ENCODE results near the gene POC1A. TPM values are rescaled to one million over a fixed set of nuclear protein-coding genes. Genes with fewer than 3 reads are reported as not detected.
"Not testable (repeated sequence)": the region's sequence is repeated elsewhere in the genome, so short reads cannot be mapped to it uniquely, and the experiment has no call there.

Gene POC1A
- total RNA-seq, 2 experiments from 2014 or later, result 21.2 to 23.5 TPM

DNA sequence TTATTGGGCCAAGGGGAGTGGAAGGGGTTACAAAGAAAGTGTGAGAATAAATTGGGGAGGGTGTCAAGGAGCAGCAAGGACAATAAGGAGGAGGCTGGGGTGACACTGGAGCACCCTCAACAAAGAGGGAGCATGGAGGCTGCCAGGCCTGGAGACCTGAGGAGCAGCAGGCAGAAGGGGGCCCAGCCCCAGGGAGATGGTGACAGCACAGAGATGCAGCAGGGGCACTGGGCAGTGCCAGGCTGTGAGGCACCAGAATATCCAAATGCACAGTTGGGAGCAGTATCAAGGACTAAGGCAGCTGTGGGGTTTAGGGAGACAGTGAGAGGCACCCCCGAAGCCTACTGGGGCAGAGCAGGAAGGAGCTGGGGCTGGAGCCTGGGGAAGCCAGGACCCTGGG is 24.3 kb upstream of the POC1A start:
- CTCF ChIA-PET, result no interaction called here
- Mint-ChIP-seq H3K9me3 (no peaks in the 10 kb centered on the region), H3K36me3 (ENCODE audit: low read depth) (no peaks in the 10 kb centered on the region), H3K27ac (no peak overlapping the region), H3K27me3 (no peaks in the 10 kb centered on the region), H3K4me1 (ENCODE audit: low read depth) (no peaks in the 10 kb centered on the region), H3K4me3 (no peak overlapping the region)
- intact Hi-C loops (cut with micrococcal nuclease), result no loop called here
- POLR2A ChIA-PET, result no interaction called here
- TF ChIP-seq, protein P1, sequence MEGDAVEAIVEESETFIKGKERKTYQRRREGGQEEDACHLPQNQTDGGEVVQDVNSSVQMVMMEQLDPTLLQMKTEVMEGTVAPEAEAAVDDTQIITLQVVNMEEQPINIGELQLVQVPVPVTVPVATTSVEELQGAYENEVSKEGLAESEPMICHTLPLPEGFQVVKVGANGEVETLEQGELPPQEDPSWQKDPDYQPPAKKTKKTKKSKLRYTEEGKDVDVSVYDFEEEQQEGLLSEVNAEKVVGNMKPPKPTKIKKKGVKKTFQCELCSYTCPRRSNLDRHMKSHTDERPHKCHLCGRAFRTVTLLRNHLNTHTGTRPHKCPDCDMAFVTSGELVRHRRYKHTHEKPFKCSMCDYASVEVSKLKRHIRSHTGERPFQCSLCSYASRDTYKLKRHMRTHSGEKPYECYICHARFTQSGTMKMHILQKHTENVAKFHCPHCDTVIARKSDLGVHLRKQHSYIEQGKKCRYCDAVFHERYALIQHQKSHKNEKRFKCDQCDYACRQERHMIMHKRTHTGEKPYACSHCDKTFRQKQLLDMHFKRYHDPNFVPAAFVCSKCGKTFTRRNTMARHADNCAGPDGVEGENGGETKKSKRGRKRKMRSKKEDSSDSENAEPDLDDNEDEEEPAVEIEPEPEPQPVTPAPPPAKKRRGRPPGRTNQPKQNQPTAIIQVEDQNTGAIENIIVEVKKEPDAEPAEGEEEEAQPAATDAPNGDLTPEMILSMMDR (IDR thresholded peaks at IDR 0.05), result no peak
- no peak for DNase-seq
- ATAC-seq, result no peak

- intact Hi-C loops (cut with micrococcal nuclease); H3K27ac Mint-ChIP-seq; CTCF ChIA-PET; H3K4me3 Mint-ChIP-seq; H3K9me3 Mint-ChIP-seq; H3K36me3 Mint-ChIP-seq (ENCODE audit: low read depth); ATAC-seq; H3K27me3 Mint-ChIP-seq; DNase-seq; H3K4me1 Mint-ChIP-seq (ENCODE audit: low read depth): not testable (repeated sequence)
- POLR2A ChIA-PET, result interaction anchor here (0.6 kb wide), 1 partner anchor 90 kb away, joined by 3 read pairs; no protein-coding TSS in a partner anchor
Measured at GRCh38 chr3:52178126-52178525, 23.9 kb upstream of the POC1A start.

DNA sequence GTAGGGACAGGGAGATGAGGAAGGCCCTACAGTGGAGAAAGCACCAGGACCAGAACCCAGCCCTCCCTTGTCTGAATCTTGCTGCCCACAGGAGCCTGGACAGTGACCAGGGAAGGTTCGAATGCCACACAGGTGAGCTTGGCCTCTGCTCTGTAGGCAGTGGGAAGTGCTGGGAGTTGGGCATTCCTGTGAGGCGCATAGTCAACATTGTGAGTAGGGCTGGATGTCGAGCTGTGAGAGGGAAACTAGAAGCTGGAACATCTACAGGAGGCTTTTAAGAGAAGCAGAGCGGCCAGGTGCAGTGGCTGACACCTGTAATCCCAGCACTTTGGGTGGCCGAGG is 23.4 kb upstream of the POC1A start:
- intact Hi-C loops (cut with micrococcal nuclease), result no loop called here
- no peak for ATAC-seq
- no peak overlapping the region for H3K4me3 Mint-ChIP-seq
- H3K27me3 Mint-ChIP-seq, result no peaks in the 10 kb centered on the region
- H3K9me3 Mint-ChIP-seq, result no peaks in the 10 kb centered on the region
- ChIA-PET POLR2A (interaction anchor here (0.6 kb wide), 1 partner anchor 91 kb away, joined by 3 read pairs; no protein-coding TSS in a partner anchor), CTCF (no interaction called here)
- H3K36me3 Mint-ChIP-seq (ENCODE audit: low read depth), result no peaks in the 10 kb centered on the region
- no peaks in the 10 kb centered on the region for H3K4me1 Mint-ChIP-seq (ENCODE audit: low read depth)
- DNase-seq, result no peak
- TF ChIP-seq, protein P1 (IDR thresholded peaks at IDR 0.05), result no peak
- H3K27ac Mint-ChIP-seq, result no peak overlapping the region

DNA sequence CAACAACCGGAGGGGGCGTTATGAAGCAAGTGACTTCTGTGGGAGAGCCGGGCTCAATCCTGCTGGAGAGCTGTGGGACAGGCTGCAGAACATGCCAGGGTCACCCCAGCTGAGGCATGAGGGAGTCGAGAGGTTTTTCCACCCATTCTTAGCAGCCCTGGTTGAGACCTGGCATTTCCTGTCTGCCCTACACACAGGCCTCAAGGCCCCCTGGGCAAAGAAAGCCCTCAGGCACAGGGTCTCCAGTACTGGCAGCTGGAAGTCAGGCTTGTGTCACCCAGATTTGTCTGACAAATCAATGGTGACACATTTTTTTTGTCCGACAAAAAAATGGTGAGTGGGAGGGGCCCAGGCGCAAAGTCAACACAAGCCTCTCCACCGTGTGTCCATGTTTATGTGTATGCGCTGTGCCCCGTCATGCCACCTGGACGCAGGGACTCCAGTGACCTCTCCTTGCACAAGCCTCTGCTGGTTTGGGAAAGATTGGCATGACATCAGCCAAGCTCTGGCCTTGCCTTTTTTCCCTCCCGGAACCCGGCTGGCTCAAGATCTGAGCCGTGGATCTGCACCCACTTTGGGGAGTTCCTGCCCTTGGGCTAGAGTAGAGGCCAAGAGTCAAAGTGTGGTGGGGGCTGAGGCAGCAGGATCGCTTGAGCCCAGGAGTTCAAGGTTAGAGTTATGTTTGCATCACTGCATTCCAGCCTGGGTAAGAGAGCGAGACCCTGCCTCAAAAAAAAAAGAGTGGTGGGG is 22.9 kb upstream of the POC1A start:
- ChIA-PET POLR2A (interaction anchor here (0.6 kb wide), 1 partner anchor 91 kb away, joined by 3 read pairs; no protein-coding TSS in a partner anchor), CTCF (no interaction called here)
- Mint-ChIP-seq H3K27me3 (no peaks in the 10 kb centered on the region), H3K4me3 (no peak overlapping the region), H3K36me3 (ENCODE audit: low read depth) (no peaks in the 10 kb centered on the region), H3K27ac (no peak overlapping the region), H3K9me3 (no peaks in the 10 kb centered on the region), H3K4me1 (ENCODE audit: low read depth) (no peaks in the 10 kb centered on the region)
- no peak for ATAC-seq
- TF ChIP-seq, protein P1 (IDR thresholded peaks at IDR 0.05), result no peak
- no peak for DNase-seq
- intact Hi-C loops (cut with micrococcal nuclease), result no loop called here

GRCh38 chr3:52176180-52176752 is 22.0 kb upstream of the POC1A start:
- DNase-seq (no peak), ATAC-seq (no peak)
- Mint-ChIP-seq H3K27me3 (no peaks in the 10 kb centered on the region), H3K27ac (no peak overlapping the region), H3K4me3 (no peak overlapping the region), H3K9me3 (no peaks in the 10 kb centered on the region), H3K36me3 (ENCODE audit: low read depth) (no peaks in the 10 kb centered on the region), H3K4me1 (ENCODE audit: low read depth) (no peaks in the 10 kb centered on the region)
- POLR2A ChIA-PET, result no interaction called here
- intact Hi-C loops (cut with micrococcal nuclease), result no loop called here
- CTCF ChIA-PET, result no interaction called here
- TF ChIP-seq, protein P1 (IDR thresholded peaks at IDR 0.05), result no peak
